Stomach (tissue), 4 donors: ENCODE data around the gene ATXN10.

Source experiments
- CTCF ChIP-seq, 7 experiments: fragments of 450-650 bp in 4 of 7; fragments of 200-600 bp in 3 of 7; sonication (generic) in 3 of 7; IDR thresholded peaks; one replicate each; pipeline ENCODE4 v1.5.1; 2016 to 2019; ENCODE audit warnings: antibody characterized with exemption in 7 of 7, control low read depth in 2 of 7, mild to moderate bottlenecking in 1 of 7
- EP300 ChIP-seq: sonication (generic); formaldehyde crosslinking; IDR thresholded peaks from one replicate; pipeline ENCODE4 v1.6.1; 2017; ENCODE audit warnings: antibody characterized with exemption
- POLR2AphosphoS5 ChIP-seq, 3 donors: sonication (generic); formaldehyde crosslinking; IDR thresholded peaks; one replicate each; pipeline ENCODE4 v1.6.1; 2016; ENCODE audit warnings: antibody characterized with exemption in 3 of 3

- TF ChIP-seq POLR2AphosphoS5 (IDR thresholded peaks at IDR 0.05) (no peak), CTCF (IDR thresholded peaks at IDR 0.05) (no peak), EP300 (no peak)
Measured at GRCh38 chr22:45885941-45886395, 214.3 kb downstream of the ATXN10 start.
